NCI-H524 treated with DMSO at 0.1 percent for 48 hours (cell line): ENCODE data around the gene FAM209B.
"Not testable (repeated sequence)": the region's sequence is repeated elsewhere in the genome, so short reads cannot be mapped to it uniquely, and the experiment has no call there.

Experiments used
- DNase-seq: peaks from one replicate; lab custom pipeline; 2025; lab: John Stamatoyannopoulos, UW

The FAM209B gene

GRCh38 chr20:56540415-56540814, 7.4 kb downstream of the FAM209B start:
- DNase-seq, result no peak

GRCh38 chr20:56542489-56543030, 9.5 kb downstream of the FAM209B start:
- no peak for DNase-seq

GRCh38 chr20:56551571-56551970, 18.5 kb downstream of the FAM209B start:
- DNase-seq, result no peak

- no peak for DNase-seq
These were observed 20.0 kb downstream of the FAM209B start for GRCh38 chr20:56552911-56553629.

GRCh38 chr20:56554869-56555268, 21.8 kb downstream of the FAM209B start:
- peak; percentile 95 for DNase-seq

GRCh38 chr20:56558968-56559367, 25.9 kb downstream of the FAM209B start:
- no peak for DNase-seq

GRCh38 chr20:56564526-56564925, 31.5 kb downstream of the FAM209B start:
- DNase-seq, result not testable (repeated sequence)

- DNase-seq, result no peak
These were observed 32.5 kb downstream of the FAM209B start for GRCh38 chr20:56565511-56565910.

GRCh38 chr20:56566621-56567020, 33.6 kb downstream of the FAM209B start:
- DNase-seq, result no peak

- DNase-seq, result no peak
These were observed 37.8 kb downstream of the FAM209B start for GRCh38 chr20:56570832-56571231.

- no peak for DNase-seq
These were observed 39.1 kb downstream of the FAM209B start for GRCh38 chr20:56572172-56572571.

GRCh38 chr20:56573986-56574385, 40.9 kb downstream of the FAM209B start:
- no peak for DNase-seq

- no peak for DNase-seq
These were observed 41.6 kb downstream of the FAM209B start for GRCh38 chr20:56574531-56575142.

- DNase-seq, result no peak
These were observed 42.1 kb downstream of the FAM209B start for GRCh38 chr20:56575157-56575556.

- no peak for DNase-seq
These were observed 42.9 kb downstream of the FAM209B start for GRCh38 chr20:56575961-56576360.

- DNase-seq, result no peak
These were observed 46.3 kb downstream of the FAM209B start for GRCh38 chr20:56579301-56579710.

GRCh38 chr20:56580226-56580625, 47.2 kb downstream of the FAM209B start:
- no peak for DNase-seq

GRCh38 chr20:56581701-56582100, 48.7 kb downstream of the FAM209B start:
- DNase-seq, result no peak

GRCh38 chr20:56582542-56582941, 49.5 kb downstream of the FAM209B start:
- DNase-seq, result no peak

- no peak for DNase-seq
These were observed 51.9 kb downstream of the FAM209B start for GRCh38 chr20:56584916-56585315.
